Colonic mucosa (tissue), 4 donors: ENCODE data around the gene SRPK2. TPM values are rescaled to one million over a fixed set of nuclear protein-coding genes. Genes with fewer than 3 reads are reported as not detected.

Experiments used
- DNase-seq: peaks from one replicate; pipeline ENCODE4 v3.0.0-alpha.2; 2020
- H3K27ac ChIP-seq: fragments of 200-600 bp; one replicate; pipeline ENCODE4 v1.8.0; 2021
- H3K27me3 ChIP-seq: fragments of 200-600 bp; one replicate; pipeline ENCODE4 v1.8.0; 2021
- H3K36me3 ChIP-seq: fragments of 200-600 bp; one replicate; pipeline ENCODE4 v1.8.0; 2021
- H3K4me1 ChIP-seq: fragments of 200-600 bp; one replicate; pipeline ENCODE4 v1.8.0; 2021; ENCODE audit warnings: mild to moderate bottlenecking
- H3K4me3 ChIP-seq: fragments of 200-600 bp; one replicate; pipeline ENCODE4 v1.8.0; 2021
- H3K9ac ChIP-seq, 2 donors: one replicate each; pipeline ENCODE4 v1.7.0; 2013; ENCODE audit warnings: control low read depth in 2 of 2, low read depth in 2 of 2, low read length in 2 of 2
- H3K9me3 ChIP-seq: fragments of 200-600 bp; one replicate; pipeline ENCODE4 v1.8.0; 2021
- intact Hi-C: fragments of 100-400 bp; cut with DNase I; formaldehyde crosslinking; loops from one replicate; pipeline ENCODE4 v1.14.1; 2022
- total RNA-seq, 2 donors: library from RNA; stranded (reverse); fragmentation: NEBNext Ultra II Directional in 1 of 2; extraction: Animal tissue kit (Norgen Biotek cat#: 25700) in 1 of 2; gene quantifications; one replicate each; pipeline ENCODE4 v1.2.1, GENCODE V29; 2021
- TF ChIP-seq, protein P1 (sequence below): fragments of 200-600 bp; IDR thresholded peaks from one replicate; pipeline ENCODE4 v1.8.0; 2022; ENCODE audit warnings: antibody characterized with exemption, mild to moderate bottlenecking
- donor health status: healthy.
- donor health status: DM: no; HTN: no; CAD: no.
- donor health status: DM: no; HTN: no; CAD: no.

SRPK2 gene
- total RNA-seq, 2 donors from 2014 or later: 25.0 to 30.1 TPM

DNA sequence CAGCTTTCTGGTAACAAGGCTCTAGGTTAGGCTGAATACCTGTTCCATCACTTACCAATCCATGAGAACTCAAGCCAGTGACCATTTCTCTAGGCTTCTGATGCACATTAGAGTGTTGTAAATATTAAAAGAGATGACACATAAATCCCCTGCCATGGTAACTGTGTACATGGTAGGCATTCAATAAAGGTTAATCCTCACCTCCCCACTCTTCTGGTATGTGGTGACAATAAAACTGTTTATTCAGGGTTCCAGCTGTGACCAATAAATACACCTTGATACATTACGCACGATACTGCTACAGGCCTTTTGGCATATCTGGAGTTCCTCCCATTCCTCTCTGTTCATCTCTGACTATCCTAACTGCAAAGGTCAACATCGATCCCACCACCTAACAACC, 171.9 kb downstream of the SRPK2 start:
- DNase-seq: no peak
- no peak overlapping the region for H3K9ac ChIP-seq
- no peaks in the 10 kb centered on the region for H3K4me1 ChIP-seq
- no peak overlapping the region for H3K27ac ChIP-seq
- no peaks in the 10 kb centered on the region for H3K27me3 ChIP-seq
- H3K9me3 ChIP-seq: no peaks in the 10 kb centered on the region
- H3K36me3 ChIP-seq: no peaks in the 10 kb centered on the region
- TF ChIP-seq, protein P1, sequence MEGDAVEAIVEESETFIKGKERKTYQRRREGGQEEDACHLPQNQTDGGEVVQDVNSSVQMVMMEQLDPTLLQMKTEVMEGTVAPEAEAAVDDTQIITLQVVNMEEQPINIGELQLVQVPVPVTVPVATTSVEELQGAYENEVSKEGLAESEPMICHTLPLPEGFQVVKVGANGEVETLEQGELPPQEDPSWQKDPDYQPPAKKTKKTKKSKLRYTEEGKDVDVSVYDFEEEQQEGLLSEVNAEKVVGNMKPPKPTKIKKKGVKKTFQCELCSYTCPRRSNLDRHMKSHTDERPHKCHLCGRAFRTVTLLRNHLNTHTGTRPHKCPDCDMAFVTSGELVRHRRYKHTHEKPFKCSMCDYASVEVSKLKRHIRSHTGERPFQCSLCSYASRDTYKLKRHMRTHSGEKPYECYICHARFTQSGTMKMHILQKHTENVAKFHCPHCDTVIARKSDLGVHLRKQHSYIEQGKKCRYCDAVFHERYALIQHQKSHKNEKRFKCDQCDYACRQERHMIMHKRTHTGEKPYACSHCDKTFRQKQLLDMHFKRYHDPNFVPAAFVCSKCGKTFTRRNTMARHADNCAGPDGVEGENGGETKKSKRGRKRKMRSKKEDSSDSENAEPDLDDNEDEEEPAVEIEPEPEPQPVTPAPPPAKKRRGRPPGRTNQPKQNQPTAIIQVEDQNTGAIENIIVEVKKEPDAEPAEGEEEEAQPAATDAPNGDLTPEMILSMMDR: no peak
- H3K4me3 ChIP-seq: no peak overlapping the region
- intact Hi-C loops: no loop called here

DNA sequence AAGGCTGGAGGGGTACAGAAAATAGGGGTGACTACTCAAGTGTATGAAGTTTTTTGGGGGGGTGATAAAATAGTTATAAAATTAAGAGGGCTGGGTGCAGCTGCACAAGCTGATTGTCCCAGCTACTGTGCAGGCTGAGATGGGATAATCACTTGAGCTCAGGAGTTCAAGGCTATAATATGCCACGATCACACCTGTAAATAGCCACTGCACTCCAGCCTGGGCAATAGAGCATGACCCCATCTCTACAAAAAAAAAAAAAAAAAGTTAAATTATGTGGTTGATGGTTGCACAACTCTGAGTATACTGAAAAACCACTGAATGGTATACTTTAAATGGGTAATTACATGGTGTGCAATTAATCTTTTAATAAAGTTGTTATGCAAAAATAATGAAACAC, 172.9 kb downstream of the SRPK2 start:
- intact Hi-C loops: no loop called here
- Histone ChIP-seq H3K9ac (no peak overlapping the region), H3K9me3 (no peaks in the 10 kb centered on the region), H3K36me3 (no peaks in the 10 kb centered on the region), H3K4me3 (no peak overlapping the region), H3K27ac (no peak overlapping the region), H3K4me1 (no peaks in the 10 kb centered on the region), H3K27me3 (no peaks in the 10 kb centered on the region)
- TF ChIP-seq, protein P1: no peak
- no peak for DNase-seq

DNA sequence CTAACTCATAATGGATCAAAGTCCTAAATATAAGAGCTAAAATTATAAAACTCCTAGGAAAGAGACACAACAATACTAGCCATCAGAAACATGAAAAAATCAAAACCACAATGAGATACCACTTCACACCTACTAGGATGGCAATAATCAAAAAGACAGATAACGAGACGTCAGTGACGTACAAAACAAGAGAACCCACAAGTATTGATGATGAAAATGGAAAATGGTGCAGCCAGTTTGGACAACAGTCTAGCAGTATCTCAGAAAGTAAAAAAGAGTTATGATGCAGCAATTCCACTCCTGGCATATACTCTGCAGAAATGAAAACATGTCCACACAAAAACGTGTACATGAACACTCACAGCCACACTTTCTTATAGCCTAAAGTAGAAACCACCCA, 173.5 kb downstream of the SRPK2 start:
- Histone ChIP-seq H3K9me3 (no peaks in the 10 kb centered on the region), H3K27ac (no peak overlapping the region), H3K9ac (no peak overlapping the region), H3K4me3 (no peak overlapping the region), H3K36me3 (no peaks in the 10 kb centered on the region), H3K4me1 (no peaks in the 10 kb centered on the region), H3K27me3 (no peaks in the 10 kb centered on the region)
- TF ChIP-seq, protein P1: no peak
- DNase-seq: no peak
- intact Hi-C loops: no loop called here

DNA sequence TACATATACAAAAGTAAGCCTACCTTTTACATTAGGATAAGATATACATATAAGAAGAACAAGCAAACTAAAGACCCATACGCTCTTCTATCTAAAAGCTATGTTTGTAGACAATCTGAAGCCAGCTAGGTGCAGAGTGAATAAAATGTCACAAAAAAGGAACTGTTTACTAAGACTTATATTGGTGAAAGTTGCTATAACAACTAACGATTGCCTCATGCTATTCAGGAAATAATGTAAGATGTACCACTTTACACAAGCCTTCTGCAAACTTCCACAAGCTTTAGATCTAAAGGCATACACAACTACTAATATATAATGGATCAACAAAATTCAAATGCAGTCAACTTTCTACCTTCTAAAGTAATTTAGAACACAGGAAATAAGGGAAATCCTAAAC, 175.1 kb downstream of the SRPK2 start:
- Histone ChIP-seq H3K4me1 (no peaks in the 10 kb centered on the region), H3K9ac (no peak overlapping the region), H3K27ac (no peak overlapping the region), H3K9me3 (no peaks in the 10 kb centered on the region), H3K36me3 (no peaks in the 10 kb centered on the region), H3K4me3 (no peak overlapping the region), H3K27me3 (no peaks in the 10 kb centered on the region)
- no peak for DNase-seq
- TF ChIP-seq, protein P1: no peak
- intact Hi-C loops: no loop called here

GRCh38 chr7:105212212-105212611, 176.5 kb downstream of the SRPK2 start:
- Histone ChIP-seq H3K9ac (no peak overlapping the region), H3K27ac (no peak overlapping the region), H3K27me3 (no peaks in the 10 kb centered on the region), H3K36me3 (no peaks in the 10 kb centered on the region), H3K4me1 (no peaks in the 10 kb centered on the region), H3K9me3 (no peaks in the 10 kb centered on the region), H3K4me3 (no peak overlapping the region)
- intact Hi-C loops: no loop called here
- no peak for DNase-seq
- TF ChIP-seq, protein P1: no peak
